HL-60 (cell line): ENCODE data around the gene PROM2.

Experiments
- CTCF ChIP-seq: IDR thresholded peaks from one replicate; pipeline ENCODE4 v1.5.1; 2011; ENCODE audit warnings: low read length, control low read depth, inconsistent platforms; ENCODE audit not compliant: insufficient read depth
- POLR2AphosphoS5 ChIP-seq: IDR thresholded peaks from 2 replicates; pipeline ENCODE4 v1.6.1; 2012; ENCODE audit warnings: low read depth
- SPI1 ChIP-seq: IDR thresholded peaks from 2 replicates; pipeline ENCODE4 v1.6.1; 2012; ENCODE audit warnings: low read depth, mild to moderate bottlenecking, borderline replicate concordance

GRCh38 chr2:95317665-95318425 lies 43.6 kb downstream of the PROM2 start:
- TF ChIP-seq CTCF (no peak), POLR2AphosphoS5 (no peak), SPI1 (no peak)
